ENCODE measurements around the gene DFFA.
A peak's percentile ranks its signal among the peaks of the same experiment; 100 is the strongest.
"Not testable (repeated sequence)": the region's sequence is repeated elsewhere in the genome, so short reads cannot be mapped to it uniquely, and the experiment has no call there.

DFFA gene

GRCh38 chr1:10472220-10473144, at the start of gene DFFA:
TSS of gene DFFA (minus strand) at chr1:10472529. CDS start at chr1:10472458, 71 bp downstream.
- DNase-seq = peak; percentile 94

- DNase-seq = no peak
Observed at GRCh38 chr1:10521537-10522157, 49.3 kb upstream of the DFFA start.

GRCh38 chr1:10520952-10521351, 48.6 kb upstream of the DFFA start:
- DNase-seq = no peak

GRCh38 chr1:10520497-10520896, 48.2 kb upstream of the DFFA start:
- DNase-seq = no peak

- DNase-seq = no peak
Observed at GRCh38 chr1:10519016-10519417, 46.7 kb upstream of the DFFA start.

- no peak for DNase-seq
Observed at GRCh38 chr1:10517677-10517982, 45.3 kb upstream of the DFFA start.

GRCh38 chr1:10516925-10517676, 44.8 kb upstream of the DFFA start:
- no peak for DNase-seq

GRCh38 chr1:10515976-10516750, 43.8 kb upstream of the DFFA start:
- DNase-seq = no peak

- DNase-seq = no peak
Observed at GRCh38 chr1:10515301-10515975, 43.1 kb upstream of the DFFA start.

GRCh38 chr1:10514490-10515235, 42.3 kb upstream of the DFFA start:
- DNase-seq = peak; percentile 53

GRCh38 chr1:10513199-10513598, 40.9 kb upstream of the DFFA start:
- DNase-seq = no peak

GRCh38 chr1:10511494-10511885, 39.2 kb upstream of the DFFA start:
- DNase-seq = no peak

GRCh38 chr1:10510520-10511493, 38.5 kb upstream of the DFFA start:
- DNase-seq = peak; percentile 82

GRCh38 chr1:10509809-10510509, 37.6 kb upstream of the DFFA start:
- DNase-seq = no peak

- DNase-seq = no peak
Observed at GRCh38 chr1:10508511-10508951, 36.2 kb upstream of the DFFA start.

GRCh38 chr1:10507111-10507879, 35.0 kb upstream of the DFFA start:
- DNase-seq = peak; percentile 73

GRCh38 chr1:10506677-10507047, 34.3 kb upstream of the DFFA start:
- no peak for DNase-seq

- not testable (repeated sequence) for DNase-seq
Observed at GRCh38 chr1:10506046-10506676, 33.8 kb upstream of the DFFA start.
